Upper lobe of right lung (tissue), 1 donor: ENCODE measurements around the gene IFITM10. TPM values are rescaled to one million over a fixed set of nuclear protein-coding genes. Genes with fewer than 3 reads are reported as not detected.

Source experiments
- ATAC-seq: fragments of 200-7000 bp; cut with Tn5 transposase; one replicate; pipeline ENCODE4 v1.9.1; 2020; ENCODE audit warnings: mild to moderate bottlenecking, moderate library complexity
- DNase-seq: peaks from one replicate; pipeline ENCODE4 v3.0.0-alpha.2; 2020
- H3K27ac ChIP-seq: fragments of 200-600 bp; one replicate; pipeline ENCODE4 v1.8.0; 2022
- H3K27me3 ChIP-seq: fragments of 200-600 bp; one replicate; pipeline ENCODE4 v1.8.0; 2022; ENCODE audit warnings: mild to moderate bottlenecking
- H3K36me3 ChIP-seq: fragments of 200-600 bp; one replicate; pipeline ENCODE4 v1.8.0; 2022
- H3K4me1 ChIP-seq: fragments of 200-600 bp; one replicate; pipeline ENCODE4 v1.8.0; 2022
- H3K4me3 ChIP-seq: fragments of 200-600 bp; one replicate; pipeline ENCODE4 v1.8.0; 2022; ENCODE audit warnings: mild to moderate bottlenecking
- H3K9me3 ChIP-seq: fragments of 200-600 bp; one replicate; pipeline ENCODE4 v1.8.0; 2022
- CTCF ChIP-seq: fragments of 200-600 bp; IDR thresholded peaks from one replicate; pipeline ENCODE4 v1.8.0; 2022; ENCODE audit warnings: antibody characterized with exemption
- intact Hi-C: fragments of 100-400 bp; cut with DNase I; formaldehyde crosslinking; loops from one replicate; pipeline ENCODE4 v1.11.0; 2022
- total RNA-seq: library from RNA; stranded (reverse); fragmentation: NEBNext Ultra II Directional; extraction: Animal tissue kit (Norgen Biotek cat#: 25700); gene quantifications from one replicate; pipeline ENCODE4 v1.2.1, GENCODE V29; 2021
- donor health status: DM: no; HTN: yes; CAD: no; lungs with severe emphysema.

Gene IFITM10
- total RNA-seq, 1 donor from 2014 or later: 7.9 TPM

- Histone ChIP-seq H3K4me3 (no peak overlapping the region), H3K27ac (no peak overlapping the region), H3K4me1 (no peaks in the 10 kb centered on the region), H3K9me3 (no peaks in the 10 kb centered on the region), H3K36me3 (no peaks in the 10 kb centered on the region), H3K27me3 (no peaks in the 10 kb centered on the region)
- intact Hi-C loops: no loop called here
- ATAC-seq (no peak), DNase-seq (no peak)
- no peak for TF ChIP-seq CTCF
These were observed 28.8 kb upstream of the IFITM10 start for GRCh38 chr11:1779034-1779805.

GRCh38 chr11:1778141-1778911 is 27.9 kb upstream of the IFITM10 start:
- DNase-seq: peak; percentile 85
- no peaks in the 10 kb centered on the region for H3K36me3 ChIP-seq
- no peaks in the 10 kb centered on the region for H3K9me3 ChIP-seq
- ATAC-seq: peak; percentile 50
- intact Hi-C loops: no loop called here
- peaks cover 3% of the 10 kb centered on the region for H3K4me1 ChIP-seq
- peak overlapping the region; percentile 47 for H3K27ac ChIP-seq
- no peak for TF ChIP-seq CTCF
- no peaks in the 10 kb centered on the region for H3K27me3 ChIP-seq
- H3K4me3 ChIP-seq: no peak overlapping the region

DNA sequence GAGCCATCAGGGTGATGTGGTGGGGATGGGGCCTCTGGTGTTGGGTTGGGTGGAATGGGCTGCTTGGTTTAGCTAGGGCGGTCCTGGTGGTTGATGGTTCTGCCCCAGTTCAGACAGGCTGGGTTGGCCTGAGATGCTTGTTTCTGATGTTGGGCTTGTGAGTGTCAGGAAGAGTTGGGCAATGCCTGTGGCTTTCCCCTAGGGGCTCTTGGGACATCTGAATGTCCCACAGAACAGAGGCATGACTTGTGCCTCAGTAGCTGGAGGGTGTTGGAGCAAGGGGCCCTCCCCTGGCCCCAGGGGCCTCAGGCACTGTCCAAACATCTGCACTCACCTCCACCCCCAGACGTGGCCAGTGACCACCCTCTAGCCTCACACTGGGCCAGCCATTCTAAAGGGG is 27.3 kb upstream of the IFITM10 start:
- Histone ChIP-seq H3K9me3 (no peaks in the 10 kb centered on the region), H3K27me3 (no peaks in the 10 kb centered on the region), H3K4me3 (no peak overlapping the region), H3K4me1 (peaks cover 6% of the 10 kb centered on the region), H3K36me3 (no peaks in the 10 kb centered on the region), H3K27ac (peak overlapping the region; percentile 47)
- DNase-seq (peak; percentile 69), ATAC-seq (peak; percentile 46)
- intact Hi-C loops: no loop called here
- no peak for TF ChIP-seq CTCF

GRCh38 chr11:1776944-1777715 is 26.7 kb upstream of the IFITM10 start:
- Histone ChIP-seq H3K27me3 (no peaks in the 10 kb centered on the region), H3K9me3 (no peaks in the 10 kb centered on the region), H3K27ac (no peak overlapping the region), H3K4me3 (no peak overlapping the region), H3K4me1 (peaks cover 6% of the 10 kb centered on the region), H3K36me3 (no peaks in the 10 kb centered on the region)
- TF ChIP-seq CTCF: no peak
- intact Hi-C loops: no loop called here
- DNase-seq (no peak), ATAC-seq (no peak)

DNA sequence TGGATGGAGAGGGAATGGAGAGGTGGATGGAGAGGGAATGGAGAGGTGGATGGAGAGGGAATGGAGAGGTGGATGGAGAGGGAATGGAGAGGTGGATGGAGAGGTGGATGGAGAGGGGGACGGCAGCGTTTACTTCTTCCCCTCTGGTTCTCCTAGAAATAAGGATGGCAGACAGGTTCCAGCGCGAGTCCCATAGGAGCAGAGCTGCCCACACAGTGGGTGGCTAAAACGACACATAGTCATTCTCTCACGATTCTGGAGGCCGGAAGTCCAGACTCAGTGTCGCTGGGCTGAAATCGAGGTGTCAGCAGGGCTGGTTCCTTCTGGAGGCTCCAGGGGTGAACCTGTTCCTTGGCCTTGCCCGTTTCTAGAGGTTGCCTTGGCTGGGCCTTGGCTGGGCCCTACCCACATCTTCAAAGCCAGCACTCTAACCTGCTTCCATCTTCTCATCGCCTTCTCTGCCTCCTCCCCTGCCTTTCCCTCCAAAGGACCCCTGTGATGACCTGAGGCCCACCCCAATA is 26.0 kb upstream of the IFITM10 start:
- Histone ChIP-seq H3K4me1 (peaks cover 6% of the 10 kb centered on the region), H3K9me3 (no peaks in the 10 kb centered on the region), H3K36me3 (no peaks in the 10 kb centered on the region), H3K27me3 (no peaks in the 10 kb centered on the region), H3K27ac (no peak overlapping the region), H3K4me3 (no peak overlapping the region)
- TF ChIP-seq CTCF: no peak
- intact Hi-C loops: no loop called here
- ATAC-seq (no peak), DNase-seq (no peak)
